A375 (cell line): ENCODE results near the gene LRRC8C. TPM values are rescaled to one million over a fixed set of nuclear protein-coding genes. Genes with fewer than 3 reads are reported as not detected.

ENCODE experiments used
- small RNA-seq: library from RNA; depleted of rRNA; stranded (forward); fragments of <200 nt; gene quantifications from one replicate; pipeline ENCODE3, GENCODE V24; 2014
- total RNA-seq: library from RNA; depleted of rRNA; stranded (reverse); fragments of >200 nt; shearing (Covaris generic); gene quantifications from 2 replicates; pipeline ENCODE4 v1.2.3, GENCODE V29; 2014; rRNA removed

The LRRC8C gene
- 1.1 and 1.4 TPM in 2 replicates for total RNA-seq

DNA sequence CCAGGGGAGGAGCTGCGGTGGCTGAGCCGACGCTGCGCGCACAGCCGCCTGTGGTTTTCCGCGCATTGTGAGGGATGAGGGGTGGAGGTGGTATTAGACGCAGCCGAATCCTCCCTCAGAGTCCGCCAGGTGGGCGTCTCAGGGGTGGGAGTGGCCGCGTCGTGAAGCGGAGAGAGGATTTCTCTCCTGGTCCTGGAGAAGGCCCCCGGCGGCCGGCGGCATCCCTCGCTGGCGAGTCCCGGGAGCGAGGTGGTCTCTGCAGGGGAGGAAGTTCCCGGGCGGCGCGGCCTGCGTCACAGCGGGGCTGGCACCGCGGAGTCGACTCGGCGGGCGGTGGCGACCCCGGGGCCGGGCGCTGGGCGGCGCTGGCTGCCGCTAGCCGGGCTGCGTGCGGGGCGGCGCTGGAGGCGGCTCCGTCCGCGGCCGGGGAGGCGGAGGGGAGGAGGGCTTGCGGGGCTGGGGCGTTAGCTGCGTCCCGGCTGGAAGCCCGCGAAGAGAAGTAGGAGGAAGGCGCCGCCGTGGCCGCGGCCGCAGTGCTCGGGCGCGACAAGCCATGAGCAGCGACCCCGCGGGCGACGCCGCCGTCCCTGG, at the start of gene LRRC8C:
Gene LRRC8C (plus strand): TSS at position 464 of the 591 bp plus-strand sequence. CDS start 53,354 bp downstream, outside the sequence.

Small RNA genes within 50 kb of the gene (small RNA-seq; reads per million reads assigned to genes)
- gene AC093423.1, result not detected

Other genes with a start within 250 kb of the LRRC8C start
- gene LRRC8B, start 108.3 kb upstream of the LRRC8C start, total RNA-seq, result 0.42 and 1.7 TPM in 2 replicates
- 22.0 and 28.8 TPM in 2 replicates for gene LRRC8D, start 187.9 kb downstream of the LRRC8C start, total RNA-seq